Prostate gland (tissue), 2 donors: ENCODE results near the gene TMEM256.

Experiments used
- CTCF ChIP-seq, 4 experiments: fragments of 200-600 bp in 2 of 4; fragments of 450-650 bp in 2 of 4; sonication (generic) in 2 of 4; IDR thresholded peaks; 1 replicate in 3 of 4; 2 replicates in 1 of 4; pipeline ENCODE4 v1.5.1; 2016 to 2019; ENCODE audit warnings: antibody characterized with exemption in 4 of 4, mild to moderate bottlenecking in 2 of 4, moderate library complexity in 2 of 4
- POLR2A ChIP-seq: fragments of 450-650 bp; IDR thresholded peaks from one replicate; pipeline ENCODE4 v1.6.1; 2016; ENCODE audit warnings: antibody characterized with exemption, mild to moderate bottlenecking

- TF ChIP-seq POLR2A: no peak
- no peak for TF ChIP-seq CTCF (IDR thresholded peaks at IDR 0.05)
These were observed 34.1 kb downstream of the TMEM256 start for GRCh38 chr17:7369825-7370224.
